ENCODE results near the gene C10orf90.

The C10orf90 gene

GRCh38 chr10:126596472-126597016 is 73.9 kb downstream of the C10orf90 start:
- TF ChIP-seq REST (IDR thresholded peaks at IDR 0.05; ENCODE audit: insufficient read depth in 1 of 2, low read depth in 2 of 2, low read length in 2 of 2): no peak
- TF ChIP-seq SIN3A (IDR thresholded peaks at IDR 0.05; ENCODE audit: borderline replicate concordance, insufficient read depth, low read length): no peak
- no peak for TF ChIP-seq FOXP2 (optimal IDR thresholded peaks at IDR 0.05; ENCODE audit: borderline replicate concordance, extremely low read depth, extremely low read length, insufficient read depth)
- no peak for TF ChIP-seq POLR2AphosphoS5 (IDR thresholded peaks at IDR 0.05; ENCODE audit: low read depth, low read length)
- TF ChIP-seq TAF1 (IDR thresholded peaks at IDR 0.05; ENCODE audit: borderline replicate concordance, insufficient read depth, low read length): no peak

- TF ChIP-seq FOXP2 (optimal IDR thresholded peaks at IDR 0.05; ENCODE audit: borderline replicate concordance, extremely low read depth, extremely low read length, insufficient read depth): no peak
- TF ChIP-seq SIN3A (IDR thresholded peaks at IDR 0.05; ENCODE audit: borderline replicate concordance, insufficient read depth, low read length): no peak
- no peak for TF ChIP-seq REST (IDR thresholded peaks at IDR 0.05; ENCODE audit: insufficient read depth in 1 of 2, low read depth in 2 of 2, low read length in 2 of 2)
- no peak for TF ChIP-seq POLR2AphosphoS5 (IDR thresholded peaks at IDR 0.05; ENCODE audit: low read depth, low read length)
- no peak for TF ChIP-seq TAF1 (IDR thresholded peaks at IDR 0.05; ENCODE audit: borderline replicate concordance, insufficient read depth, low read length)
These were observed 75.3 kb downstream of the C10orf90 start for GRCh38 chr10:126595160-126595559.

DNA sequence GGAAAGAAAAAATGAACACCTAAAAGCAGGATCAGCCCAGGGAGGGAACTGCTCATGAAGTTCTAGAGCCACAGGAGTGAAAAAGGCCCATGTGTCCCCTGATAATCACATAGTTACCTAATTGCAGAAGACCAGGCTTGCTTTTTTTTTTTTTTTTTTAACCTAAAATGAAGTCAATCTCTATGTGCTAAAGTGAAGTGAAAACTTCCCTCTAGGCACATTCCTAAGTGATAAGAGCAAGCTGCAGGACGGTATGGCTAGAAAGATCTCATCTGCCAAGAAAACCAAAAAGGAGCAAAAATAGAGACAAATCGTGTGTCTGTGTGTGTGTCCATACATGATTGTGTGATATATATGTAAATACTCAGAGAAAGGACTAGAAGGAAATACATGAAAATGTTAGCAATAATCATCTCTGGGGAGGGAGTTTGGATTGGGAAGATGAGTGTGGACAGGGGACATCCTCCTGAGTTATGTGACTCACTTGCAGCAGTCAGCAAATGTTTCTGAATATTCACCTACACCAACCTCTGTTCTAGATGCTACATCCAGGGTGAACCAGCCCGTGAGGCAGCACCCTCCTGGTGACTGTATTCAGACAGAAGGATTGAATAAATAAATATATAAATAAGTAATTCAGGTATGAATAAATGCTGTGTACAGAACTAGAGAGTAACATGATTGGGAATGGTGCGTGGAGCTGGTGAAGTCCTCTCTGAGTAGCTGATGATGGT is 76.4 kb downstream of the C10orf90 start:
- TF ChIP-seq TAF1 (IDR thresholded peaks at IDR 0.05; ENCODE audit: borderline replicate concordance, insufficient read depth, low read length): no peak
- no peak for TF ChIP-seq REST (IDR thresholded peaks at IDR 0.05; ENCODE audit: insufficient read depth in 1 of 2, low read depth in 2 of 2, low read length in 2 of 2)
- TF ChIP-seq POLR2AphosphoS5 (IDR thresholded peaks at IDR 0.05; ENCODE audit: low read depth, low read length): no peak
- TF ChIP-seq SIN3A (IDR thresholded peaks at IDR 0.05; ENCODE audit: borderline replicate concordance, insufficient read depth, low read length): no peak
- TF ChIP-seq FOXP2 (optimal IDR thresholded peaks at IDR 0.05; ENCODE audit: borderline replicate concordance, extremely low read depth, extremely low read length, insufficient read depth): no peak

DNA sequence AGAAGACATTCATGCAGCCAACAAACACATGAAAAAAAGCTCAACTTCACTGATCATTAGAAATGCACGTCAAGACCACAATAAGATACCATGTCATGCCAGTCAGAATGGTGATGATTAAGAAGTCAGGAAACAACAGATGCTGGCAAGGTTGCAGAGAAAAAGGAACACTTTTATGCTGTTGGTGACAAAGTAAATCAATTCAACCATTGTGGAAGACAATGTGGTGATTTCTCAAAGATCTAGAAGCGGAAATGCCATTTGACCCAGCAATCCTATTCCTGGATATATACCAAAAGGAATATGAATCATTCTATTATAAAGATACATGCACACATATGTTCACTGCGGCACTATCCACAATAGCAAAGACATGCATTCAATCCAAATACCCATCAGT is 77.6 kb downstream of the C10orf90 start:
- TF ChIP-seq TAF1 (IDR thresholded peaks at IDR 0.05; ENCODE audit: borderline replicate concordance, insufficient read depth, low read length) (no peak), SIN3A (IDR thresholded peaks at IDR 0.05; ENCODE audit: borderline replicate concordance, insufficient read depth, low read length) (no peak), FOXP2 (optimal IDR thresholded peaks at IDR 0.05; ENCODE audit: borderline replicate concordance, extremely low read depth, extremely low read length, insufficient read depth) (no peak), POLR2AphosphoS5 (IDR thresholded peaks at IDR 0.05; ENCODE audit: low read depth, low read length) (no peak), REST (IDR thresholded peaks at IDR 0.05; ENCODE audit: insufficient read depth in 1 of 2, low read depth in 2 of 2, low read length in 2 of 2) (no peak)
